NCI-H1048 (cell line): ENCODE measurements around the gene REP15.
"Not testable (repeated sequence)": the region's sequence is repeated elsewhere in the genome, so short reads cannot be mapped to it uniquely, and the experiment has no call there.

Experiments
- DNase-seq: peaks from one replicate; lab custom pipeline; 2025; lab: John Stamatoyannopoulos, UW

REP15 gene

GRCh38 chr12:27696293-27696652, at the start of gene REP15:
Gene REP15 (plus strand): TSS chr12:27696447. CDS start chr12:27696563, 116 bp downstream.
- no peak for DNase-seq

- no peak for DNase-seq
Measured at GRCh38 chr12:27650011-27650410, 46.2 kb upstream of the REP15 start.

- no peak for DNase-seq
Measured at GRCh38 chr12:27651201-27651600, 45.0 kb upstream of the REP15 start.

- DNase-seq, result peak; percentile 55
Measured at GRCh38 chr12:27652174-27652763, 44.0 kb upstream of the REP15 start.

DNA sequence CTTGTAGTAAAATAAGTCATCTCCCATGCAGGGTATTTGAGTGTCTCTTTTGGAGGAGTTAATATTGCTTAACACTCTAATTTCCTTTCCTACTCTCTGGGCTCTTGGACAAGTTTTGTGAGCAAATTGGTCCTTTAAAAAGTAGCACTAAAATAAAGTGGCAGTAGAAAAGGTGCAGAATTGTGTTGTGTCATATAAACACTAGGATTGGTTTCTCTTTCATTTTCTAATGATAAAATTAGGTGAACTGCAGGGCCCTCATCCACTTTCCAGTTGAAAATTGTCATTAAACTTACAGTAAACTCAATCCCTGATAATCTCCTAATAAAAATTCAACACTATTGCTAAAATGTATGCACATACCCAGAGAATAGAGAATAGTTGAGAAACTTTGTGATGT, 42.6 kb upstream of the REP15 start:
- DNase-seq, result no peak

GRCh38 chr12:27655476-27655875, 40.8 kb upstream of the REP15 start:
- not testable (repeated sequence) for DNase-seq

- no peak for DNase-seq
Measured at GRCh38 chr12:27657296-27657695, 39.0 kb upstream of the REP15 start.

DNA sequence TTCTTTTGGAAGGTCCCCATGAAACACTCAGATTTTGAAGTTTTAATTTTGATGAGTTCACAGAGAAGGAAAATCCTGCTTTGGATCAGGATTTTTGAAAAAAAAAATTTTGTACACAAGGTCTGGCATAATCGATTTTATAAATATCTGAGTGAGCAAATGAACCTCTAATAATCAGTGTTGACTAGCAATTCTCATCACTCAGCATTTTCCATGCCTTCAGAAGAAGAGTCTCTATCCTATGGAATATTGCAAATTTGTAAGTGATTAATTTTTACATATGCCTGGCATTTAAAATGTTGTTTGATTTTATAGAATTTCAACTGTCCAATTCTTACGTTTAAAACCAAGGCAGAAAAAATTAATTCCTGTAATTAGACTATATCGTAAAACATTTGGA, 30.5 kb upstream of the REP15 start:
- DNase-seq, result no peak

DNA sequence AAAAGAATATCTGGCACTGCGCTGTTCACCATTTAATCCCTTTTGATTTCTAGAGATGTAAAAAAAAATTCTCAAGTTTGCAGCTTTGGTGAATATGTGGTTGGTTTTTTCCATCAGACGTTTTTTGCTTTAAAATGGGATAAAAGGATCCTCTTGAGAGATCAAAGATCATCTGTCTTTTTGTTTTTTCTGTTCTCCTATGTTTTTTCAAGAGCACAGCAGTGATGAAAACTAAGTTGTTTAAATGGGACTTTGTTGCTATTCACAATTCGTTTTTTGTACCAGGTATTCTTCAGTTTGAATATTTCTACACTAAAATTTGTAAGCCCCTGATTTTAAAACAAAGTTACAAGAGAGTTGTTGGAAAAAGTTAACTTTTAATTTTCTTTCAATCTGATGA, 29.7 kb upstream of the REP15 start:
- no peak for DNase-seq

GRCh38 chr12:27667540-27667939, 28.7 kb upstream of the REP15 start:
- DNase-seq, result no peak

DNA sequence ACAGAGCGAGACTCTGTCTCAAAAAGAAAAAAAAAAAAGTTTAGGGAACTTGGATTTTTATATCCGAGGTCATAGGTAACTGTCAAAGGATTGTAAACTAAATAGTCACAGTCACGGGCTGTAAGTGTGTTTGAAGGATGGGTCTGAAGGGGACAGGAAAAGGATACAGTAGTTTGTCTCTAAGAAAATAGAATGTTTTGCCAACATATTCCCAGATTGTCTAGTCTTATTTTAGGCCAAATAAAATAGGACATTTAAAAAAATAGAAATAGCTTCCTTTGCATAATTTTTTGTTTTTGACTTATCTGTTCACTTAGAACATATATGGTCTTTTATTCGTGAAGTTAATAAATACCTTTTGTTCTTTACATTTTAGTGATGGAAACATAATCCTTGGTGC, 24.2 kb upstream of the REP15 start:
- no peak for DNase-seq

DNA sequence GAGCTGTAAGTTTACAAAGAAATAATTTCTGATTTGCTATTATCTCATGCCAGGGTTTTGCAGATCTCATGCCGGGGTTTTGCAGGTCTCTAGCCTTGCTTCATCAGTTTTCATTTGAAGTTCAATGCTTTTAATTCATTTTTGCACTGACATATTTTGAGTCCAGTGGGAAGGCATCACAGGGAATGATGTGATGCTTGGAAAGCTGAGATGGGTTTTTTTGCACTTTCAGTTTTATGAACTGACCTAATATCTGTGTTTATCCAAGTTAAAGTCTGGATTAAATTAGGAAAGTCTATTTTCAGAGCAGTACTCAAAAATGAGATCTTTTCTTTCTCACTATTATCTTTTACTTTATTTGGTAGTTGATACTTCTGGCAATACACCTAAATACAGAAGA, 23.6 kb upstream of the REP15 start:
- no peak for DNase-seq

GRCh38 chr12:27673101-27673718, 23.0 kb upstream of the REP15 start:
- no peak for DNase-seq

GRCh38 chr12:27674989-27675388, 21.3 kb upstream of the REP15 start:
- no peak for DNase-seq

GRCh38 chr12:27680619-27681018, 15.6 kb upstream of the REP15 start:
- no peak for DNase-seq

- no peak for DNase-seq
Measured at GRCh38 chr12:27682534-27682933, 13.7 kb upstream of the REP15 start.

DNA sequence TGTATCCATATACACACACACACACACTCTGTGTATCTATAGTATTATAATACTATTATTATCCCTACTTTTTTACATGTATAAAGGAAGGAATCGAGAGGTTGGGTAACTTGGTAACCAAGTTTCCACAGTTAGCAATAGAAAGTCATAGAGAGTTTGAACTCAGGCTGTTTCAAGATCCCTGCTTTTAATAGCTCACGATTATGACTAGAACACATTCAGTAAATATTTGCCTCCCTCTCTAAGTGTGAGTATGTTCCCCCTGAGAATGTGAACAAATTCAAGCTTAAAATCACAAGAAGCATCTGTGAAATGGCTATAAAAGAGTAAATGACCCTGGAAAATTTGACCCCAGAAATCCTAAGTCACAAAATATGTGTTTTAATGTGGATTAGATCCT, 11.0 kb upstream of the REP15 start:
- no peak for DNase-seq

DNA sequence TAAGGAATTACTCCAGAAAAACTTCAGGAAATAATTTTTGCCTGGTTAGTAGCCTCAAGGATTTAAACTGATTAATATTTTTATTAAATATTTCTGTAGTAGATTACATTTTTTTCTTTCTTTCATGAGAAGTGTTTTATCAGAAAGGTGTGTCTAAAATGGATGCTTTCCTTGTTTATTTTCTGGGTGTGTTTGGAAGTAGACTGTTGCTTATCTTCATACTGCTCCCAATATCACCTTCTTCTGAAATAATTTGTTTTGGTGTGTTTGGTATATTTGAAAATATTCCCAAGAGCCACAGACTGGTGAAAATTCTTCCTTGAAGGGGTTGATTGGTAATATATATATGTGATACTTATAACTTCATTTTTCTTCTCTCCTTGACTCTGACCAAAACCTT, 10.1 kb upstream of the REP15 start:
- DNase-seq, result no peak

DNA sequence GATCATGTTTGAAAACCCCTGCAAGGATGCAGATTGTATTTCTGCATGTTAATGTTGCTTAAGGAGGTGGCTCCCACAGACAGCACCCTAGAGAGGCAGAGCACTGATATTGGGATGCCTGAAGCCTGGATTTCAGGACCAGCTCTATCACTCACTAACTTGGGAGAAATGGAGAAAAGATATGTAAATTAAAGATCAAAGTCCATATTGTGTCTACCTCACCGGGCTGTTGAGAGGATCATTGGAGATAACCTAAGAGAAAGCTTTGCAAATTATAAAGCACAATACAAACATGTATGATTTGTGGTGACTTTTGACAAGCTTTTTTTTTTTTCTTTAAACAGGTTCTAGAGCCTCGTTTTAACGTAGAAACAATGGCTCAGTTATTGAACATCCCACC, 7.6 kb upstream of the REP15 start:
- DNase-seq, result no peak

GRCh38 chr12:27689558-27690180, 6.6 kb upstream of the REP15 start:
- DNase-seq, result no peak

DNA sequence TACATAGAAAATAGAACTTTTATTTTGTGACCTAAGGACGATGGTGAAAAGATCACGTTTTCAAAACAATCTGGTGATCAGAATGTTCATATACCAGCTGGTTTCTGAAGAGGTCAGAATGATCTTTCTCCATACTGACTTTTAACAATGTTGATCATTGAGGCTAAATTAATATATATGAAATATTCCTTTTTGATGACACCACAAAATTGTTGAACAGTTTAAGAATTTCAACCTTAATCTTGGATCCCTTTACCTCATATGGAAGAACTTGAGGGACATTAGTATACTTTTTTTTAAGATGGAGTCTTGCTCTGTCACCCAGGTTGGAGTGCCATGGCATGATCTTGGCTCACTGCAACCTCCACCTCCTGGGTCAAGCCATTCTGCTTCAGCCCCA, 2.8 kb upstream of the REP15 start:
- DNase-seq, result no peak

GRCh38 chr12:27695556-27696292, 523 bp upstream of the REP15 start:
- DNase-seq, result no peak
